HepG2 (cell line): Measurements from ENCODE around the gene RABGAP1. TPM values are rescaled to one million over a fixed set of nuclear protein-coding genes. Genes with fewer than 3 reads are reported as not detected.

Experiments used
- BCLAF1 ChIP-seq: fragments of 450-650 bp; IDR thresholded peaks from 2 replicates; pipeline ENCODE4 v1.6.1; 2017; ENCODE audit warnings: mild to moderate bottlenecking
- CREB3 ChIP-seq: sonication (generic); formaldehyde crosslinking; IDR thresholded peaks from 2 replicates; pipeline ENCODE4 v1.5.0; 2020; ENCODE audit warnings: missing genetic modification reagents
- HMG20A ChIP-seq: IDR thresholded peaks from 2 replicates; pipeline ENCODE4 v1.6.1; 2016; ENCODE audit warnings: borderline replicate concordance
- HNRNPH1 ChIP-seq: fragments of 200-400 bp; formaldehyde crosslinking; optimal IDR thresholded peaks from 2 replicates; pipeline ENCODE3; 2017; ENCODE audit warnings: mild to moderate bottlenecking, low read depth, low read length
- MLXIP ChIP-seq: sonication (generic); formaldehyde crosslinking; IDR thresholded peaks from 2 replicates; pipeline ENCODE4 v1.9.0; 2021; ENCODE audit warnings: missing genetic modification reagents, borderline replicate concordance
- RFX1 ChIP-seq: fragments of 450-650 bp; IDR thresholded peaks from 2 replicates; pipeline ENCODE4 v1.6.1; 2017
- ZBTB33 ChIP-seq: sonication (generic); formaldehyde crosslinking; IDR thresholded peaks from 2 replicates; pipeline ENCODE4 v1.4.0; 2020; ENCODE audit warnings: missing genetic modification reagents
- ZNF280B ChIP-seq: sonication (generic); formaldehyde crosslinking; IDR thresholded peaks from 2 replicates; pipeline ENCODE4 v1.5.0; 2020; ENCODE audit warnings: missing genetic modification reagents, mild to moderate bottlenecking, borderline replicate concordance
- ZNF280D ChIP-seq: sonication (generic); formaldehyde crosslinking; IDR thresholded peaks from 2 replicates; pipeline ENCODE4 v1.5.1; 2020; ENCODE audit warnings: mild to moderate bottlenecking, missing genetic modification reagents
- ZNF660 ChIP-seq: sonication (generic); formaldehyde crosslinking; IDR thresholded peaks from 2 replicates; pipeline ENCODE4 v1.5.1; 2020; ENCODE audit warnings: mild to moderate bottlenecking, low read depth, missing genetic modification reagents, borderline replicate concordance
- ZNF777 ChIP-seq: sonication (generic); formaldehyde crosslinking; IDR thresholded peaks from 2 replicates; pipeline ENCODE4 v1.4.0; 2020; ENCODE audit warnings: missing genetic modification reagents
- ZNF841 ChIP-seq: sonication (generic); formaldehyde crosslinking; IDR thresholded peaks from 2 replicates; pipeline ENCODE4 v1.8.1; 2023; ENCODE audit warnings: missing genetic modification reagents, borderline replicate concordance
- ZNF891 ChIP-seq: sonication (generic); formaldehyde crosslinking; IDR thresholded peaks from 2 replicates; pipeline ENCODE4 v1.5.0; 2020; ENCODE audit warnings: mild to moderate bottlenecking, missing genetic modification reagents
- polyA plus RNA-seq, 8 experiments: library from polyadenylated mRNA; depleted of rRNA in 3 of 8; stranded (reverse) in 7 of 8; unstranded in 1 of 8; fragments of >200 nt; fragmentation: Illumina TruSeq in 4 of 8; extraction: Trizol in 4 of 8; gene quantifications; 2 replicates each; pipeline versions ENCODE4 v1.2.1 to v1.2.3, GENCODE V29; 2011 to 2016; ENCODE audit warnings: low read depth in 4 of 8, missing spikeins in 1 of 8, mixed read lengths in 1 of 8; ENCODE audit not compliant: insufficient read depth in 1 of 8
- total RNA-seq, 5 experiments: library from RNA; depleted of rRNA; stranded (reverse); fragments of >200 nt; fragmentation: Illumina TruSeq; extraction: Trizol; gene quantifications; 2 replicates each; pipeline ENCODE4 v1.2.3, GENCODE V29; 2016; ENCODE audit warnings: low read depth in 1 of 5

The RABGAP1 gene
- total and polyA plus RNA-seq, 2 of the 13 experiments (the other 11 are each of a cell fraction or from before 2014, with no cell fraction given) = 19.1 to 19.3 TPM

- no peak for TF ChIP-seq MLXIP (CRISPR knock-in tag)
- TF ChIP-seq RFX1 = no peak
- TF ChIP-seq ZNF891 (CRISPR knock-in tag) = 0 out of 2 replicates have a peak, but pooled peaks have one; percentile 70
- no peak for TF ChIP-seq ZNF841 (CRISPR knock-in tag)
- peak; percentile 38; the same call in 1 of the 2 replicates for TF ChIP-seq ZBTB33 (CRISPR knock-in tag)
- 0 out of 2 replicates have a peak, but pooled peaks have one; percentile 13 for TF ChIP-seq CREB3 (CRISPR knock-in tag)
- no peak for TF ChIP-seq HMG20A (CRISPR knock-in tag)
- 0 out of 2 replicates have a peak, but pooled peaks have one; percentile 23 for TF ChIP-seq ZNF280B (CRISPR knock-in tag)
- TF ChIP-seq ZNF280D = no peak
- TF ChIP-seq ZNF660 (CRISPR knock-in tag) = no peak
- TF ChIP-seq BCLAF1 = no peak
- TF ChIP-seq HNRNPH1 = no peak
- TF ChIP-seq ZNF777 = peak; percentile 78
These were observed 9.3 kb upstream of the RABGAP1 start, which contains the start of gene ZBTB26 (continued) for GRCh38 chr9:122931226-122932121.
